Spleen (tissue), 7 donors: ENCODE measurements around the gene CNTNAP5.

ENCODE experiments used
- POLR2A ChIP-seq, 3 donors: fragments of 450-650 bp; IDR thresholded peaks; one replicate each; pipeline ENCODE4 v1.5.1; 2017; ENCODE audit warnings: antibody characterized with exemption in 3 of 3, mild to moderate bottlenecking in 1 of 3
- POLR2AphosphoS5 ChIP-seq, 3 donors: sonication (generic); formaldehyde crosslinking; IDR thresholded peaks; one replicate each; pipeline ENCODE4 v1.5.1; 2017; ENCODE audit warnings: antibody characterized with exemption in 3 of 3
- TF ChIP-seq, protein P1 (sequence below), 11 experiments: fragments of 200-600 bp in 7 of 11; fragments of 450-650 bp in 4 of 11; sonication (generic) in 4 of 11; IDR thresholded peaks in 8 of 11; conservative IDR thresholded peaks in 3 of 11; 1 replicate in 7 of 11; 2 replicates in 4 of 11; pipeline versions ENCODE4 v1.4.0 to v1.8.0; 2016 to 2021; ENCODE audit warnings: antibody characterized with exemption in 11 of 11, inconsistent platforms in 4 of 11, mild to moderate bottlenecking in 1 of 11
- donor health status: DM: no; HTN: no; CAD: no; lungs with moderate emphysema.
- donor health status: DM: no; HTN: no; CAD: no.
- donor health status: DM: no; HTN: no; CAD: no.

- TF ChIP-seq, protein P1, sequence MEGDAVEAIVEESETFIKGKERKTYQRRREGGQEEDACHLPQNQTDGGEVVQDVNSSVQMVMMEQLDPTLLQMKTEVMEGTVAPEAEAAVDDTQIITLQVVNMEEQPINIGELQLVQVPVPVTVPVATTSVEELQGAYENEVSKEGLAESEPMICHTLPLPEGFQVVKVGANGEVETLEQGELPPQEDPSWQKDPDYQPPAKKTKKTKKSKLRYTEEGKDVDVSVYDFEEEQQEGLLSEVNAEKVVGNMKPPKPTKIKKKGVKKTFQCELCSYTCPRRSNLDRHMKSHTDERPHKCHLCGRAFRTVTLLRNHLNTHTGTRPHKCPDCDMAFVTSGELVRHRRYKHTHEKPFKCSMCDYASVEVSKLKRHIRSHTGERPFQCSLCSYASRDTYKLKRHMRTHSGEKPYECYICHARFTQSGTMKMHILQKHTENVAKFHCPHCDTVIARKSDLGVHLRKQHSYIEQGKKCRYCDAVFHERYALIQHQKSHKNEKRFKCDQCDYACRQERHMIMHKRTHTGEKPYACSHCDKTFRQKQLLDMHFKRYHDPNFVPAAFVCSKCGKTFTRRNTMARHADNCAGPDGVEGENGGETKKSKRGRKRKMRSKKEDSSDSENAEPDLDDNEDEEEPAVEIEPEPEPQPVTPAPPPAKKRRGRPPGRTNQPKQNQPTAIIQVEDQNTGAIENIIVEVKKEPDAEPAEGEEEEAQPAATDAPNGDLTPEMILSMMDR (IDR thresholded peaks at IDR 0.05 in 8 of 11, conservative IDR thresholded peaks at IDR 0.05 in 3 of 11), result no peak
- no peak for TF ChIP-seq POLR2AphosphoS5 (IDR thresholded peaks at IDR 0.05)
- no peak for TF ChIP-seq POLR2A (IDR thresholded peaks at IDR 0.05)
These were observed 295.1 kb downstream of the CNTNAP5 start for GRCh38 chr2:124320051-124320688.
